Skeletal muscle cell (primary cell): ENCODE data around the gene EGFL6.

Experiments used
- DNase-seq: peaks from one replicate; pipeline ENCODE4 v3.0.0-alpha.2; 2010; ENCODE audit warnings: low read depth
- H3K4me3 ChIP-seq: 2 replicates; pipeline ENCODE4 v1.5.1; 2011; ENCODE audit warnings: low read depth, mild to moderate bottlenecking, control low read depth, low read length, moderate library complexity

The EGFL6 gene

DNA sequence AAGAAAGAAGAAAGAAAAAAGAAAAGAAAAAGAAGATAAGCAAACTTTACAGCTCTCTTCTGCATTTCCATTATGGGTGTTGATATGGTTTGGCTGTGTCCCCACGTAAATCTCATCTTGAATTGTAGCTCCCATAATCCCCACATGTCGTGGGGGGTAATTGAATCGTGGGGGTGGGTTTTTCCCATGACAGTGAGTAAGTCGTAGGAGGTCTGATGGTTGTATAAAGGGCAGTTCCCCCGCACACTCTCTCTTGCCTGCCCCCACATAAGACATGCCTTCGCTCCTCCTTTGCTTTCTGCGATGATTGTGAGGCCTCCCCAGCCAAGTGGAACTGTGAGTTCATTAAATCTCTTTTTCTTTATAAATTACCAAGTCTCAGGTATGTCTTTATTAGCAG, 112.2 kb downstream of the EGFL6 start:
- DNase-seq = no peak
- H3K4me3 ChIP-seq = no peak overlapping the region
